ENCODE measurements around the gene SOX4.

DNA sequence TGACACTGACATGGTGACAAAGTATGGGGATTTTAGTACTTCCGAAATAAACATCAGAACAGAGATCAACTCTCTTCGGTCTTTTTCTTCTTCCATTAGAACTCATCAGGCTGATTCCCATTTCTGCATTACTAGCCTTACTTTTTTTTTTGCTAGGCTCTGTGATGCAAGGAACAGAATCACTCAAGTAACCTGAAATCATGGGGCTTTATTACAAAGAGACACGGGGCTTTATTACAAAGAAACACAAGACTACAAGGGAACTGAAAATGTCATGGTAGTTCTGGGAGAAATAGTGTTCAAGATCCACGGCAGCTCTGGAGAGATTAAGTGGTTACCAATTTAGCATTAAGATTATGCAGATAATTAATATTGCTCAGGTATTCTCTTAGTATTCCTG, 11.6 kb downstream of the SOX4 start:
- TF ChIP-seq POLR2AphosphoS5 (IDR thresholded peaks at IDR 0.05): no peak
- TF ChIP-seq, protein P1, sequence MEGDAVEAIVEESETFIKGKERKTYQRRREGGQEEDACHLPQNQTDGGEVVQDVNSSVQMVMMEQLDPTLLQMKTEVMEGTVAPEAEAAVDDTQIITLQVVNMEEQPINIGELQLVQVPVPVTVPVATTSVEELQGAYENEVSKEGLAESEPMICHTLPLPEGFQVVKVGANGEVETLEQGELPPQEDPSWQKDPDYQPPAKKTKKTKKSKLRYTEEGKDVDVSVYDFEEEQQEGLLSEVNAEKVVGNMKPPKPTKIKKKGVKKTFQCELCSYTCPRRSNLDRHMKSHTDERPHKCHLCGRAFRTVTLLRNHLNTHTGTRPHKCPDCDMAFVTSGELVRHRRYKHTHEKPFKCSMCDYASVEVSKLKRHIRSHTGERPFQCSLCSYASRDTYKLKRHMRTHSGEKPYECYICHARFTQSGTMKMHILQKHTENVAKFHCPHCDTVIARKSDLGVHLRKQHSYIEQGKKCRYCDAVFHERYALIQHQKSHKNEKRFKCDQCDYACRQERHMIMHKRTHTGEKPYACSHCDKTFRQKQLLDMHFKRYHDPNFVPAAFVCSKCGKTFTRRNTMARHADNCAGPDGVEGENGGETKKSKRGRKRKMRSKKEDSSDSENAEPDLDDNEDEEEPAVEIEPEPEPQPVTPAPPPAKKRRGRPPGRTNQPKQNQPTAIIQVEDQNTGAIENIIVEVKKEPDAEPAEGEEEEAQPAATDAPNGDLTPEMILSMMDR (IDR thresholded peaks at IDR 0.05): no peak
- no peak for TF ChIP-seq EP300 (IDR thresholded peaks at IDR 0.05)

Data from upper lobe of left lung (tissue), 4 donors.